GM19324 (cell line): Measurements from ENCODE around the gene SRSF12.

Experiments
- ATAC-seq: cut with Tn5 transposase; IDR thresholded peaks from one replicate; pipeline ENCODE4 v1.9.1; 2021; ENCODE audit warnings: mild to moderate bottlenecking, moderate library complexity; ENCODE audit not compliant: unreplicated experiment, low FRiP score

SRSF12 gene

DNA sequence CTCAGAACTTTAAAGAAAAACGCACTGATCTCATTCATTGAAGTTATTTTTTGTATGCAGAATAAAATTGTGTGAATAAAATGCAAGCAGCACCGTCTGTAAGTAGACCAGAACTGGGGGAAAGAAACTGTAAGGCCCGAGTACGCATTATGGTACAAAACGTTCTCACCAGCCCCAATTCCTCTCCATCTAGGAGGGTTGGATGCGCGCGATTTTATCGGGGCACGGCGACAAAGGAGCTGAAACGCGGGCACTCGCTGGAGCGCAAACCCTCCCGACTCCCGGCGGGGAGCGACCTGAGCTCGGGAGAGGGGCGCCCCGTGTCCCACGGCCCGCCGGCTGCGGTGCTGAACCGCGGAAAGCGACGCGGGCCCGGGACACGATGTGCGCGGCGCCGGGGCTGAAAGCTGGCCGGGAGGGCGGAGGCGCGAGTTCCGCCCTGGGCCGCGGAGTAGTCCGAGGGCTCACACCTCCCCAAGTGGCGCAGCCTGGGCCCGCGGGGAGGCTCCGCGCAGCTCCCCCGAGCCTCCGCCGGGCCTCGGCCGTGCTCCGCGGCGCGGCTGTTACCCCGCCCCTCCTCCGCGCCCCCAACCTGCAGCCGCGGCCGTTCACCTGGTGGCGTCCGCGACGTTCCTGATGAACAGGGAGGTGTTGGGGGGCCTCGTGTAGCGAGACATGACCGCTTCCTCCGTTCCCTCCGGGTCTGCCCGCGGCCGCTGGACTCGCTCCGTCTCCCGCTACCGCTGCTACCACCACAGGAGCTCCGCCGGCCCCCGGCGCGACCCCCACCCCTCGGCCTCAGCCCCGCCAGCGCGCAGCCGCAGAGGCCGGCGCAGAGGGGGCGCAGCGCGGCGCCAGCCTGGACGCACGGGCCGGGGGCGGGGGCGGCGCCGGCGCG, at the start of gene SRSF12:
TSS of gene SRSF12 (minus strand) at position 861 of the 898 bp plus-strand sequence. CDS start at position 677, 184 bp downstream.
- peak; percentile 79 for ATAC-seq

DNA sequence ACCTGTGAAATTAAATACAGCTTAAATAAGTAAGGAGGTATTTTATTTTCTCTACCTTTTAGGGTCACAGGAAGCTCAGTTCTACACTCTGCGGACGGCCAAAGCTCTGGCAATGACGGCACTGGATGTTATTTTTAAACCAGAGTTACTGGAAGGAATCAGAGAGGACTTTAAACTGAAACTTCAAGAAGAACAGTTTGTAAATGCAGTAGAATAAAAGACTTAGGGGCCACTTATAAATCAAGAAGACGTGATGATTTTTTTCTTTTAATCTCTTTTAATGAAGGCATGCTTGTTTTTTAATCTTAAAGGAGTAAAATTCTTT, 44.1 kb upstream of the SRSF12 start:
- ATAC-seq: no peak

DNA sequence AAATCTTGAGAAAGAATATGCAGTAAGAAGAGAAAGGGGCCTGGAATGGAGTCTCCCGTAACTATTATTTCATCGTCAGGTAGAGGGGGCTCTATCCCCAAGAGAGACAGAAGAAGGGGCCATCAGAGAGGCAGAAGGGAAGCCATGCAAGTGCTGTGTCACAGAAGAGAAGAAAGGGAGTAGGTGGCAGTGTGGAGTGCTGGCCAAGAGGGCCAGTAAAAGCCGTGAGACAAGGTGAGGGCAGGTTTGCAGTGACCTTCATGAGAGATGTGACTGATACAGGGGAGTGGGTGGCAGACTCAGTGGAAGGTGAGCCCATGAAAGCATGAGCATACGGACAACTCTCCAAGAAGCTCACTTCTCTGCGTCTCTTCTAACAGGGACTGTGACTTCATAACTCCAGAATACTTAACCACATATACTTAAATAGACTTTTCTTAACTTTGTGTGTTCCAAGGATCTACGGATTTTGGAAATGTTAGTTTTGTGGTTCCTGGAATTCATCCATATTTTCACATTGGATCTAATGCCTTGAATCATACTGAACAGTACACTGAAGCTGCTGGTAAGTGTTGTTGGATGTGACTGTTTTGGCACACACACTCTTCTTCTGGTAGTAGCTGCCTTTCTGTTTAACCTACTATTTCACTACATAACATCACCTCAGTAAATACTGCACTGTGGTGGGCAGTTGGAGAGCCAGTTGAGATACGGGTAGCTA, 43.6 kb upstream of the SRSF12 start:
- no peak for ATAC-seq

DNA sequence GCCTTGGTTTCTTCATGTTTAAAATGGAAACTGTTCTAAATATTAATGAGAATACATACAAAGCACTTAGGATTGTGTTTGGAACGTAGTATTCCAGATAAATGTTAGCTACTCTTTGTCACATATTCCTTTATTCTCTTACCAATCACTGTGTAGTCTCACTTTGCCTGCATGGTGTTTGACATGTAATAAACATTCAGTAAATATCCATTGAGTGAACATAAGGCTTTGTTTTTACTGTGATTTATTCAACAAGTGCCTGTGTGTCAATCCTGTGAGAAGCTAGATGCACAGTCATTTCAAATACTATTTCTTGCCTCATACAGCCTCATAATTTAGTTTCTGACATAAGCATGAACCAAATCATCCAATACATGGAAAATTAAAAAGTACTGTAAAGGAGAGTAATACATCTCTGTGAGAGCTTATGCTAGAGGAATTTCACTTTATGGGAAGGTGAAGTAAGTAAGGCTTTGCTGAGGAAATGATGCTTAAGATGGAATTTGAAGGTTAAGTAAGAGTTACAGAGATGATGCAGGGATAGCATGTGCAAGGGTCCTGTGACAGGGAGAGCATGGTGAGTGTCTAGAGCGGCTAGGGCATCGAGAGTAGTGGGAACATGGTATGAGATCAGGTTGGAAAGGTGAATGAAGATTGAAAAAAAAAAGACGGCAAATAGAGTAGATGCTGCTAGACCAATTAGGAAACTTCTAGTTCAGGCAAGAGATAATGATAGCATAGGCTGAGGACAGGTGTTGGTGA, 42.6 kb upstream of the SRSF12 start:
- ATAC-seq: no peak

DNA sequence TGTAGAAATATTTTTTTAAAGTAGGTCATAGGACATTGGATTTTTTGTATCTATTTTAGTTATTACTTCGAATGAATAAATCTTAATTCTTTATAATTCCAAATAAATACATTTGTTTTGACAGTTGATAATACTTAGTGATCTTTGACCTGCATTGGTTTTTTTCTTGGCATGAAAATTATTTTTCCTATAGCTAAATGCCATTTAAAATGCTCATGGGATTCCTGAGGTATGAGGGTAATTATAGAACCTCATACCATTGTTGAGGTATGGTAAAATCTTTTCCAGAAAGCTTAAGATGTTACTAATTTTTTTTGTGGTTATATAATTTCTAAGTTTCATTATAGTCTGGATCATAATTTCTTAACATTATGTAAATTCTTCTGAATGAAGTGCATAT, 36.3 kb upstream of the SRSF12 start:
- ATAC-seq: no peak

DNA sequence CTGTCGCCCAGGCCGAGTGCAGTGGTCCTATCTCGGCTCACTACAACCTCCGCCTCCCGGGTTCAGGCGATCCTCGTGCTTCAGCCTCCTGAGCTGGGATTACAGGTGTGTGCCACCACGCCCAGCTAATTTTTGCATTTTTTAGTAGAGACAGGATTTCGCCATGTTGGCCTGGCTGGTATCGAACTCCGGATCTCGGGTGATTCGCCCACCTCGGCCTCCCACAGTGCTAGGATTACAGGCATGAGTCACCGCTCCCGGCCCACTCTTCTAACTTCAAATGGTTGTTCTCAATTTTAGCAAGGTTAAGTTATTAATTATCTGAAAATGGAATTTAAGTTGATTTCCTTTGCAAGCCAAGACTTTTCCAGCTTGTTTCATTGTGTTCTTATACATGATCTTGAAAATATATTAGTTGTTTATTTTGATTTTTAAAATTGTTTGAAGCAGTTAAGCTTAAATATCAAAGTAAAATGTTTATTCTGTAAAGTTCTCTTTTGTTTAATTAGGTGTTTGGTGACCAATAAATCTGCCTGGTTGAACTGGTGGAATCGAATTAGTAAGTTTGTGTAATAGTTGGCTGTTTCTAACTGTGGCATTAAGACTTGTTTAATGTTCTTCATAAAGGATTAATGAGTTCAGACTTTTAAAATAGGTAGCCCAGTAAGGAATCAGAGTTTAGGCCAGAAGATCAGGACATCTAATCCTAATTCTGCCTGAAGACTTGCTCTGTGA, 30.3 kb upstream of the SRSF12 start:
- ATAC-seq: no peak

DNA sequence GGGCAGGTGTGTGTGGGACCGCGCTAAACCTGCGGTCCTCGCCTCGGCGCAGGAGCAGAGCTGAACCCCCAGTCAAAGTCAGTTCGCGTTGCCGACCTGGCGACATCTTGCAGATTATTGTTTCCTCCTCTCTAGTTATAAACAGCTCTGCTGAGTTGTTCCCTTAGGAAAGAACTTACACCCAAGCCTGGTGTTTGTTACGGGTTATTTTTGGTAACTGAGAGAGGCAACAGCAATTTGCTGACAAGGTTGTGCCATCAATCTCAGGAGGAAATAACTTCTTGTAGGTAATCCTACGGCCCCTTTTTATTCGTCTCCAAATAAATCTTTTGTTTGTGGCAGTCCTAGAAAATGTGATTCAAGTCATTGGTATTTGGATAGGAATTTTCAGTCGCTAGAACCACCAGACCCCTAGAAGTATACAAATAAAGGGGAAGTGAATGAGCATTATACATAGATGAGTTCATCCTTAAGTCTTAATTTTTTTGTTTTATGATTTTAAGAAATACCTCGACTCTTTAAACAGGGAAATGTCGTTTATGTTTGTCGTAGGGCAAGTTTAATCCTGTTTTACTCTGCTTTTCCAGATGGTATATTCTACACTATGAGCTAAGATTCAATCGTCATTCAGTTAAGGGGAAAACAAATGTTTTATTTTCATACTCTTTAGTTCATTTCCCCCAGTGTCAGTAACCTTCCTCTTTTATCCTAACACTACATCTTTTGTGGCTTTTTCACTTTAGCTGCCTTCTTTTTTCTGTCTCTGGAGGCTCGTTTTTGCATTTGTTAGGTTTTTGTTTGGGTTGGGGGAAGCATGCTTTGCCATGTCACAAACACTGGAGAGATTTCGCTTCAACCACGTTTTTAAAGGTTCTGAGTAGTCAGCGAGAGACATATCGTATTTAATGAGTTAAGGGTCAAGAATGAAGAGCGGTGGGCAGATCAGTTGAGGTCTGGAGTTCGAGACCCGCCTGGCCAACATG, 29.1 kb upstream of the SRSF12 start:
- ATAC-seq: no peak

DNA sequence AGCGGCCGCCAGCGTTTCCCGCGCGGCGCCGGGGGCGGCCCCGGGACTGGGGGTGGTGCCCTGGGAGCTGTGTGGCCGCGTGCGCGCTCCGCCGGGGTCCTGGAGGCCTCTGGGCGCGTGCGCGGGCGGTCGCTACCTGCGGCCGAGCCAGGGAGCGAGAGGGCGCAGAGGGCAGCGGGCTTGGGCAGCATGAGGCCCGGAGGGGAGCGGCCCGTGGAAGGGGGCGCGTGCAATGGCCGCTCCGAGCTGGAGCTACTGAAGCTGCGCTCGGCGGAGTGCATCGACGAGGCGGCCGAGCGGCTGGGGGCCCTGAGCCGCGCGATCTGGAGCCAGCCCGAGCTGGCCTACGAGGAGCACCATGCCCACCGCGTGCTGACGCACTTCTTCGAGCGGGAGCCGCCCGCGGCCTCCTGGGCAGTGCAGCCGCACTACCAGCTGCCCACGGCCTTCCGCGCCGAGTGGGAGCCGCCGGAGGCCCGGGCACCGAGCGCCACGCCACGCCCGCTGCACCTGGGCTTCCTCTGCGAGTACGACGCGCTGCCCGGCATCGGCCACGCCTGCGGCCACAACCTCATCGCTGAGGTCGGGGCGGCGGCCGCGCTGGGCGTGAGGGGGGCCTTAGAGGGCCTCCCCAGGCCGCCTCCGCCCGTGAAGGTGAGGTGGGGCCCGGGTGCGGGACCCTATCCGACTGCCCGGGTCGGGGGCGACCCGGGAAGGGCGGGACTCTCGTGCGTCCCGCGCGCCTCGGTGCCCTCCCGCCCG, 28.3 kb upstream of the SRSF12 start, which contains the start of gene PM20D2:
TSS of gene PM20D2 (plus strand) at position 100 of the 762 bp plus-strand sequence. CDS start at position 190, 90 bp downstream.
- peak; percentile 82 for ATAC-seq

DNA sequence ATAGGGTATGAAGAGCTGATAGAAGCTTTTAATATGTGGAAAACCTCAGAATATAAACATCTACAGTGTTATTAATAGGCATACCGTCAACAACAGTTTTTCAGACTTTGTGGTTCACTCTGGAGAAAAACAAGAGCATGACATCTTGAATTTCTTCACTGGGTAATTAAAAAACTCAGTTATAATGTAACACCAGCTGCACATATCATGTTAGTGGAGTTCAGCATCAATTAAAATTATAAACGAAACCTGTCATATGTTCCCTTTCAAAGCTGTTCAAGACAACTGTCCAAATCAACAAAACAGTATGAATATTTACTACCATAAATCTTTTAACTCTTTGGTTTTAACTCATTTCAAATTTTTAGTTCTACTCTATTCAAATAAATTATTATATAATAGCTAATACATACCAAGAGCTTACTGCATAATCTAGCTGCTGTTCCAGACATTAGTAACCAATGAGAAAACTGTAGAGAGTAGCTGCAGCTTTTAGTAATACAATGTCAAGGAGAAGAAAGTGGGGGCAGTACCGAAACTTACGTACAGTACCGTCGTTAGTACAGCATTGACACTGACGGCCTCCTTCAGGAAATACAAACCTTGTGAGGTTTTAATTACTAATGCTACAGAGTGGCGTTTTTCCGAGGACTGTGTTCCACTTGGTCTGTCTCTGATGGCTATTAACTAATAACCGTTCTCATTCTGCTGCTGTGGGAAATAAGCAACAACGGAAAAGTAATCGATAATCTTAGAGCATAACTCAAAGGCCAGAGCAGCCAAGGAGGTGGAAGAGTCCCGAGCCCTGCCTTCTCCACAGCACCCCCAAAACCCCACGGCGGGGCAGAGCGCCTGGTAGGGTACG, 27.5 kb upstream of the SRSF12 start:
- ATAC-seq: peak; percentile 26

DNA sequence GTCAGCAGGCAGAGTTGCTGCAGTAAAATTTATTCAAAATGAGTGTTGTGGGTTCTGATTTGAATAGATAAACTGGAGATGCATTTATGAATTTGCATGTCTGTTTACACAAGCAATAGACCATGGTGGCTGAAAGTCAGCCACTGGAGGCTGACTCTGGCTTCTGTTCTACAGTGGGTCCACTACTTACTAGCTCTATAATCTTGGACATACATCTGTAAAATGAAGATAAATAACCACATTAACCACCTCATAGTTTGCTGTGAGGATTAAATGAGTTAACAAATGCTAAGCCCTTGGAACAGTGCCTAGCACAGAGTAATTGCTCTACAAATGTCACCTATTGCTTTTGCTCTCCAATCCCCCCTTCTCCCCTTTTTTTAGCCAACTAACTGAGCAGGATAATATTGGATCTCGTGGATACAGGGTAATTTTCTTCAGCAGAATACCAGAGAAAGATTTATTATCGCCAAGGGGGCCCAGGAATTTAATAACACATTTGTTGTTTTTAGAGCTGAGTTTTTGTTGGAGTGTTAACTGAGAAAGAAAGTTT, 26.6 kb upstream of the SRSF12 start:
- no peak for ATAC-seq

DNA sequence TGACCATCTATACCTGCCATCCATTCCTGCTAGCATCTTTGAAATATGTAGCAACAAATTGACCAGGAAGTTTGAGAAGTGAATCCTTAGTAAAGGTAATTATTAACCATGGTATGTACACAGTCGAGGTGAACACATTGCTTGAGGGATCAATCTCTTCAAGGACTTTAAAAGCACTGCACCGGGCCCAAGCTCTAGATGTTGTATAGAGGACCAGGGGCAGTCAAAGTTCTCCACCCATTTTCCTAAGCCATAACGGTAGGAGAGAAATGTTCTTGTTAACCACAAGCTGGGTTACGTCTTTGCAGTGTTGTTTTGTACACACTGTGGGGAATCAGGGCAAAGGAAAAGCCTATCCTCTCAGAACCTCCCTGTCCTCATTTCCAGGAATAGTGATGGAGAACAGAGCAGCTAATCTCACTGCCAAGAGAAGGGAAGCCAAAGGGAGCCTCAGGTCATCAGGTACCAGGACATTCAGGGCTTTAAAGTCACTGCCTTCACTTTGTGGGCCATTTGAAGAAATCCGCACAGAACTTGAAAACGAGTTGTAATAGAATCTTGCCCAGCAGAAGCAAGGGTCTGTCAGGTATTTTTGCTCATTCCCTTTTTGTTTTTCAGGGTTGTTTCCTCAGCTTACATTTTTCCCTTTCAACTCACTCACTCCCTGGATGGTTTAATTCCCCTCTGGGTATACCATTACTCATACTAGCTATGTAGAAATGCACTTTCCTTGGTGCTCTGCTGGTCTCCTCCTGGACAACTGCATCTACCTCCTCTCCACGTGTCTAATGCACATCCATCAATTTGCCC, 22.7 kb upstream of the SRSF12 start:
- ATAC-seq: no peak

DNA sequence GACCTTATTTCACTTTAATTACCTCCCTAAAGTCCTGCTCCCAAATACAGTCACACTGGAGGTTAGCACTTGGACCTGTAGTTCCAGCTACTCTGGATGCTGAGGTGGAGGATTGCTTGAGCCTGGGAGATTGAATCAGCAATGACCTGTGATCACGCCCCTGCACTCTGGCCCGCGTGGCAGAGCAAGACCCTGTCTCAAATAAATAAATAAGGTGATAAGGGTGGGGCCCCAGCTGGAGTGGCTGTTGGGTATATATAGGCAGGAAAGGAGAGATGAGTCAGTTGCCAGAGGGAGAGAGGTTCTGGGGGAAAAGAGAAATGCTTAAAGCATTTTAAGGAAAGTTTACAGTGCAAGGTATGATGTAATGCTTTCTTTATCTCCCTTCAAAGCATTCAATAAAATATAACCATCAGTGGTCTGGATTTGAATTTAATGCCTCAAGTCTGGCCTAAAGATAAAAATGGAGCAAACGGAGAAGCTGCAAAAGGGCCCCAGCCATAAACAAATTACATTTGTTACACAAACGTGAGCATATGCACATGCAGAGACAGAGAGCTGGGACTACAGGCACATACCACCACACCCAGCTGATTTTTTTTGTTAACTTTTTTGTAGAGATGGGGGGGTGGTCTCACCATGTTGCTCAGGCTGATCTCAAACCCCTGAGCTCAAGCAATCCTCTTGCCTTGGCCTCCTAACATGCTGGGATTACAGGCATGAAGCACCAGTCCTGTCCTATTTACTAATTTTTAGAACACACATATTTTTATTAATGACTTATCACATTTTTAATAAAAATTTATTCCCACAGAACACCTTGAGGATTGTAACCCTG, 21.9 kb upstream of the SRSF12 start:
- ATAC-seq: no peak

DNA sequence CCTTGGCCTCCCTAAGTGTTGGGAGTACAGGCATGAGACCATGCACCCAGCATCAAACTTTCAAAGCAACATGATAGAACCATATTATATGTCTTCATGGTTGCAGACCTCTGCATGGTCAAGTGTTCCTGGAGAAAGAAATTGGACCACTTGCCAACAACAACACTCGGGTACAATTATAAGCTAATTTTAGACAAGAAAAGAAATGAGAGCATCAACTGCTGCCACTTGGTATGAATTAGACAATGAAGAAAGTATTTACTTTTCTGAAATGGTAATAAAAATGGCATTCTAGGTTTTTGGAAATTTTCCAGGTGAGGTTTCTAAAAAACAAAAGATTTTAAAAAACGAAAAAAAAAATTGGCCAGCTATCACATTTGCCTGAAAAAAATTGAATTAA, 20.3 kb upstream of the SRSF12 start:
- ATAC-seq: no peak

DNA sequence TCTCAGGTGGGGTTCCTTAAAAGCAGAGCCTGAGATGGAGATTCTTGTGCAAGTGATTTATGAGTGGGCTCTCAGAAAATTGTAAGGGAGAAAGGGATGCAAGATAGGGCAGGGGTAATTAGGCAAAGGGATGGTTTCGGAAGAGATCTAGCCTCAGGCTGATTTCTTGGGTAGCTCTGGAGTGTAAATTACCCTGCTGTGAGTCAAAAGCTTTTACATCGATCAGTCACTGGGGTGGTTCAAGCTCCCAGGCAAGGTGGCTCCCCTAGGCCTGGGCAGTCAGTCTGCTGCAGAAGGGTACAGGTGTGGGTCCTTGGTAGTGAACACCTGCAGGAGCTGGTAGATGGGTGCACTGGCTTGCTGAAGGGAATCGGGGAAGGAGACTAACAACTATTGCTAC, 16.9 kb upstream of the SRSF12 start:
- no peak for ATAC-seq

DNA sequence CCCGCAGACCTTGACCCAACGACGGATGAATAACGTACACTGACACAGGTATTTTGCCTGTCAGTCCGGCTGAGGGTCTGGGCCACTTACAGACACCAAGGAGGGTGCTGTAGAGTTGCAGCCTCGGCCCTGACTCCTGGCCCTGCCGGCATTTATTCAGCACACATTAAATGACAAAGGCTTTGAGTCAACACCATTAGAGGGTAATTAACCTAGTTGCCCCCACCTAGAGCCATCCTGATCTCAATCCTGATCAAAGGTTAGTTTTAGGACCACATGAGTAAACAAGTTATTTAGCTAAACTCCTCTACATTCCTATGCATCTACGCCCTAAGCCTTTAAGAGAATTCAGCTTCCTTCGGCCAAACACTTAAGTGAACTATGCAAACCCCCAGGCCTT, 16.1 kb upstream of the SRSF12 start:
- no peak for ATAC-seq

DNA sequence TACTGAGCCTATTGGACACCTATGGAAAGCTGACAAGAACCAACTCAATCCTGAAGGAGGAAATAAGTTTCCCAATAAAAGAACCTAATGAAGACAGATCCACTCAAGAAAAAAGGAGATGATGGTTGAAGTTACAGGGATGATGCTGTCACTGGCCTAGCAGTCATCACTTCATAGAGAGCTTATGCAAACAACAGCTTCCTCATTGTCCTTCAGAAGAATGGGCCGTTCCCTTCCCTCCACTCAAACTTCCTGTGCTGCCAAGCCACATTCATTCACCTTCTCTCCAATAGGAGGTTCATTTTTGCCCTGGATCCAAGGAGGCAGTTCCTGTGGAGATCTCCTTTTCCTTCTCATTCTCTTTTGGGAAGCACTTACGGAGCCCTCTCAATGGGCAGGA, 14.2 kb upstream of the SRSF12 start:
- ATAC-seq: no peak
